GM10248 (cell line): ENCODE data around the gene TPM3.

ENCODE experiments used
- CTCF ChIA-PET: fragments of 300-600 bp; sonication (Branson Sonifier 250); formaldehyde crosslinking; extraction: SDS; loops from one replicate; lab custom pipeline; 2021; ENCODE audit warnings: antibody characterized with exemption; lab: Yijun Ruan, JAX
- POLR2A ChIA-PET: fragments of 350-650 bp; sonication (Branson Sonifier 250); formaldehyde crosslinking; extraction: SDS; loops from one replicate; lab custom pipeline; 2020; ENCODE audit warnings: antibody characterized with exemption; lab: Yijun Ruan, JAX
- DNase-seq: peaks from one replicate; pipeline ENCODE4 v3.0.0; 2012; ENCODE audit errors: extremely low spot score
- TF ChIP-seq, protein P1 (sequence below): IDR thresholded peaks from 2 replicates; pipeline ENCODE4 v1.5.1; 2012; ENCODE audit warnings: mild to moderate bottlenecking, low read depth; ENCODE audit errors: extremely low read depth, missing control alignments, control extremely low read depth

TPM3 gene

DNA sequence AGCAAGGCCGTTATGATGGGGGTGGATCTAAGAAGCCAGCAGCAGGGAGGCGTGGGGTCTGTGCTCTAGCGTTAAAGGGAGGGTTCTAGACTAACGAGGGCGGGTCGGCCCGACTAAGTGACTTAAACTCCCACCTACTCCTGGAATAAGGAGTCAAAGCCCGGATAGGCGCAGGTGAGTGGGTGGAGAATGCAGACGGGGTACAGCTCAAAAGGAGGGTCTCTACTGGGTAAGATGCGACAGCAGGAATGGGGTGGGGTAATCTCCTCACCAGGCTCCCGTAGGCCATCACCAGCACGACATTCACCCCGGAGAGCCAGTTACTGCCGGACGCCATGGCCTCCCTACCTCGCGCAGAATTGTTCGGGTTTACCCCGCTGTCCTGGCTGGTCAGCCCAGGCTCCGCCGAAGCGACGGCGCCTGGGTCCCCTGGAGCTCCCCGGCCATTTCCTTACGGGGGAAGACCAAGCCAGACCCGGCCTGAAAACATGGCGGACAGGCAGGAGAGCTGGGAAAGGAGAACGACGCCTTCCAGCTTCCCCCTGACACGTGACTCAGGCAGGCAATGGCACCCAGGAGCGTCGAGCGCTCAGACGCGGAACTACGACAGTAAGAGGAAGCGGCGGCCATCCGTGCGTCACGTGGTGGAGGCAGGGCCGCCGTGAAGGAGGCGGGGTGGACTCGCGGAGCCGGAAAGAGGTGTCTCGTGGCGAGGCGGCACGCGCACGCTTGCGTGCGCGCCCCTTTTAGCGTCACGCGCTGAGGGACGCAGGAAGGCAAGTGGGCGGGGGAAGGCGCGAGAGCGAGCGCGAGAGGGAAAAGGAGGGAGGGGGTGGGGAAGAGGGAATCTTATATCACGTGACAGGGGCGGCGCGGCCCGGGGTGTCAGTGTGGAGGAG is 28.4 kb upstream of the TPM3 start, which contains the start of gene UBAP2L:
Gene UBAP2L, plus strand, starts transcription at position 885 of the 899 bp plus-strand sequence. CDS start 4,169 bp downstream, outside the sequence.
- ChIA-PET POLR2A (interaction anchor here (0.5 to 1.3 kb wide), 5 partner anchors 9 to 141 kb away, joined by 3 to 7 read pairs (median 4); no protein-coding TSS in a partner anchor), CTCF (interaction anchor here (1.1 to 2.3 kb wide), 4 partner anchors 20 to 108 kb away, joined by 3 to 8 read pairs (median 4); no protein-coding TSS in a partner anchor)
- peak; percentile 96 for DNase-seq
- TF ChIP-seq, protein P1, sequence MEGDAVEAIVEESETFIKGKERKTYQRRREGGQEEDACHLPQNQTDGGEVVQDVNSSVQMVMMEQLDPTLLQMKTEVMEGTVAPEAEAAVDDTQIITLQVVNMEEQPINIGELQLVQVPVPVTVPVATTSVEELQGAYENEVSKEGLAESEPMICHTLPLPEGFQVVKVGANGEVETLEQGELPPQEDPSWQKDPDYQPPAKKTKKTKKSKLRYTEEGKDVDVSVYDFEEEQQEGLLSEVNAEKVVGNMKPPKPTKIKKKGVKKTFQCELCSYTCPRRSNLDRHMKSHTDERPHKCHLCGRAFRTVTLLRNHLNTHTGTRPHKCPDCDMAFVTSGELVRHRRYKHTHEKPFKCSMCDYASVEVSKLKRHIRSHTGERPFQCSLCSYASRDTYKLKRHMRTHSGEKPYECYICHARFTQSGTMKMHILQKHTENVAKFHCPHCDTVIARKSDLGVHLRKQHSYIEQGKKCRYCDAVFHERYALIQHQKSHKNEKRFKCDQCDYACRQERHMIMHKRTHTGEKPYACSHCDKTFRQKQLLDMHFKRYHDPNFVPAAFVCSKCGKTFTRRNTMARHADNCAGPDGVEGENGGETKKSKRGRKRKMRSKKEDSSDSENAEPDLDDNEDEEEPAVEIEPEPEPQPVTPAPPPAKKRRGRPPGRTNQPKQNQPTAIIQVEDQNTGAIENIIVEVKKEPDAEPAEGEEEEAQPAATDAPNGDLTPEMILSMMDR, result no peak

DNA sequence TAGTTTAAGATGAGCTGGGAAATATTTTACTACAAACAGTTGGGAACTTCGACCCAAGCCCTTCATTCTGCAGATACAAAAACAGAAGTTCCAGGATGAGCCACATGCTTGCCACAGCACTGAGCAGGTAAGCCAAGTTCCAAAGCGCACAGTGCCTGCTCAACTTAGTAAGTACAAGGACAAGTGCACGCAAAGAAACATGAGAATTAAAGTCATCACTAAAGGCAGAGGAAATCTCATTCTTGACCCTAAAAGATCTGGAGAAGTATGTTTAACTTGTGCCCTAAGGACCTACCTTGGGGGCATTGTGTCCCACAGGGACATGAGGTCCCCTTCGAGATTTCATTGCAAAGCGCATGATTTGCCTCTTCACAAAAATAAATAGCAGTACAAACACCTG is 27.6 kb upstream of the TPM3 start:
- ChIA-PET CTCF (interaction anchor here (1.2 to 2.3 kb wide), 8 partner anchors 12 to 115 kb away, joined by 3 to 8 read pairs (median 4); no protein-coding TSS in a partner anchor), POLR2A (interaction anchor here (0.6 to 1.3 kb wide), 3 partner anchors 26 to 198 kb away, joined by 3 to 7 read pairs (median 4); no protein-coding TSS in a partner anchor)
- TF ChIP-seq, protein P1, result no peak
- no peak for DNase-seq

DNA sequence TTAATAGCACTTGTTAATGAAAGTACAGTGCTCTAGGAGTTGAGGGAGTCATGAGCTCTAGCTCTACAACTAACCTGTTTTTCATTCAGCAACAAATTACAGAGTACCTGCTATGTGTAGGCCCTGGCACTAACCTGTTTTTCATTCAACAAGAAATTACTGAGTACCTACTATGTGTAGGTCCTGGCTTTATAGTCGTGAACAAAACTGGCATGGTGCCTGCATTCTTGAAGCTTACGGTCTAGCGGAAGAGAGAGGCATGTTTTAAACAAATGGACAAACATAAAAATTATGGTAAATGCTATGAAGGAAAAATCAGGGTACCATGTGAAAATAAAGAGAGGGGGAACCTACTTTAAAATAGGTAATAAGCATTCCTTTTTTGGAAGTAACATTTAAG is 26.6 kb upstream of the TPM3 start:
- TF ChIP-seq, protein P1, result no peak
- ChIA-PET CTCF (interaction anchor here (0.8 to 2.3 kb wide), 11 partner anchors 11 to 328 kb away, joined by 3 to 7 read pairs (median 3); no protein-coding TSS in a partner anchor), POLR2A (interaction anchor here (0.6 kb wide), 1 partner anchor 406 kb away, joined by 5 read pairs; no protein-coding TSS in a partner anchor)
- no peak for DNase-seq

- no peak for DNase-seq
- TF ChIP-seq, protein P1, result no peak
- POLR2A ChIA-PET, result no interaction called here
- CTCF ChIA-PET, result interaction anchor here (1.4 to 2.1 kb wide), 3 partner anchors 9 to 29 kb away, joined by 3 to 8 read pairs (median 6); no protein-coding TSS in a partner anchor
These were observed 21.4 kb upstream of the TPM3 start for GRCh38 chr1:154213274-154213673.

DNA sequence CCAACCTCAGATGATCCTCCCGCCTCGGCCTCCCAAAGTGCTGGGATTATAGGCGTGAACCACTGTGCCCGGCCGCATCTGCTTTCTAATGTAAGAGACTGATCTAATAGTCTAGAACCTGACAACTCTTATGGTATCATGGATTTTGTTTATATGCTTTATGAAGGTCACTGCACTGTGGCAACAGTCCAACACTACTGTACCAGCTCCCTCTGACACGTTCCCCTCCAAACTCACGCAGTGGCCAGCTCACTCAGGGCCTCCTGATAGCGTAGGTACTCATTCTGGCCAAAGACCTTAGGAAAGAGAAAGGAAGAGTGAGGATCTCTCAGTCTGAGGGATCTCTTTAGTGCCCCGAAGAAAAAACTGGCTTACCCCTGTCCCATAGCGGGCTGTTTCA is 20.2 kb upstream of the TPM3 start:
- ChIA-PET CTCF (interaction anchor here (1.1 to 2.2 kb wide), 2 partner anchors 13 to 22 kb away, joined by 3 to 11 read pairs; no protein-coding TSS in a partner anchor), POLR2A (no interaction called here)
- TF ChIP-seq, protein P1, result no peak
- no peak for DNase-seq
